Astrocyte of the hippocampus (primary cell): ENCODE data around the gene FRZB.
A peak's percentile ranks its signal among the peaks of the same experiment; 100 is the strongest.

ENCODE experiments used
- DNase-seq: peaks from one replicate; pipeline ENCODE4 v3.0.0; 2011; ENCODE audit warnings: low read depth, low spot score

The FRZB gene

DNA sequence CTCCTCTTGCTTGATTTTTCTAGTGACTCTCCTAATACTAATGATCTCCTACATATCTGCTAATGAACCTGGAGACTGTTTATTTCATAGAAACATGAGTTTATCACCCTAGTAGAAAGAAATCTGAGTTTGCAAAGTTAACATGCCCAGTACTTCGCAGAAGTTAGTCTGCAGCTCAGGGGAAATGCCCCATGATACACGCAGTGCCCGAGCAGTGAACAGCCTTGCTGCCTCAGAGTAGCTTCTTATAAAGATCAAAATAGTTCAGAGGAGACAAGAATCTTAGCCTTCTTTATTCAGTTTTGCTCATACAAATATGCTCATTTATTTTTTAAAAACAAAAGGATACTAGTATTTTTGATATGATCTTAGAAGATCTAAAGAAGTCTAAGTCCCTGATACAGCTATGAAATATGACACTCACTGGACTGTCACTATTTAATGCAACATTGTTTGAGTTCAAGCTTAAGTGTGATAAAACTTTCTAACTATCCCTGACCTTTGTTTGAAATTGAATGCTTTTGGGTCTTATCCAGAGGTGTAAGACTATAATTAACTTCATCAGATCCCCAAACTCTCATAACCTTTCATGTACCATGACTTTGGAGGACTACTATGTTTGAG is 20.5 kb downstream of the FRZB start:
- no peak for DNase-seq

DNA sequence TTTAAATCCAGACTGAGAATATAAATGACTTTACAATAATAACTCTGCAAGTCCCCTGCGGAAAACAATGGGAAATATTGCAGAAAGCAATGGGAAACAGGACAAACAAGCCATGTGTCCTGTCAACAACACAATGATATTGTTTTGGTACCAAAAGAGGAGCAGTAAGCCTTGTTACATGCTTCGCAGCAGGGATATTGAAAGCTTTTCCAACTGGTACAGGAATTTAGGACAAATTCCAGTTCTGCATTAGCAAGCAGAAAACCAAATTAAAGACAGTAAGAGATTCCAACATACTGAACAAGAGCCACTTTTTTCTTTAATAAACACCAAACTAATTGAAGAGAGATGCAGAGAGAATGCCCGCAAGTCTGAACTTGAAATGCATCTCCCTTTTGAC is 30.0 kb downstream of the FRZB start:
- no peak for DNase-seq

DNA sequence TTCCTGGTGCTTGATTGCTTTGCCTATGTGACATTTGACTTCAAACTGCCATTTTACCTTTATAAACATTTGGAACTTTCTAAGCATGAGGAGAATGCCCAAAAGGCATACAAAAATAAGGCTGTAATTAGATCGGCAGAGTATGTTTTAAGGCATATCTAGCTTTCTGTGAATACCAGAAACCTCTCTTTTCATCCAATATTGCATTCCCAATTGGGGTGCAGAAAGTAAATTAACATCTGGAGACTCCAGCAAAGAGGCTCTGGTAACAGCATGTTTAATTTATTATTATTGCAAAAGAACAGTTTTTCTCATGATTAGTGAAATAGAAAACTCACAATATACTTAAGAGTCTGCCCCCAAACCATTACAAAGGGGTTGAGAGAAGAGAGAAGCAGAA is 32.1 kb downstream of the FRZB start:
- DNase-seq = no peak

DNA sequence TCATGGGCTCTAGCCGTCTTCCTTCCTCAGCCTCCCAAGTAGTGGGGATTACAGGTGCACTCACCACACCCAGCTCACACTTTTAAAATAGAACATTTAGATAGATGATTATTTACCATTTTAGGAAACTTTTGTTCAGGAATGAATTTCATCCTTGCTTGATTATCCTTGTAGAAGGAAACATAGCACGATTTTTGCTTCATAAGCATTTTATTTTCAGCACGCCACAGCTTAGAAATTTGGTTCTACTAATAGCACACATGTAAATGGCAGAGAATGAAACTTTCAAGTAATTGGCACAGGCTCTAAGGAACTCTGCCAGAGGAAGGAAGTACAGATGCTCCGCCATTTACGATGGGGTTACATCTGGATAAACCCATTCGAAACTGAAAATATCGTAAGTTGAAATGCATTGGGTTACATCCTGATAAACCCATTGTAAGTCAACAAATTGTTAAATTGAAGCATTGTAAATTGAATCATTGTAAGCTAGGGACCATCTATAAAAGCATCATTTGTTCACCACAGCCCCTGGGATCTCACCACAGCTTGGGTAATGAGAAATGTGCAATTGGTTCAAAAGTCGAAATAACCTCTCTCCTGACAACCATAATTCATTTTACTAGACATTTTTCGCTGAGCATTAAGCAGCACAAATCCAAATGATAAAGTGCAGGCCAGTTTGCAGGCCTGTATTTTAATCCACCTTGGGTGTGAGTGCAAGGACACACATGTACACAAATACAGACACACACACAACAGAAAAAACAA is 33.2 kb downstream of the FRZB start:
- DNase-seq = no peak

DNA sequence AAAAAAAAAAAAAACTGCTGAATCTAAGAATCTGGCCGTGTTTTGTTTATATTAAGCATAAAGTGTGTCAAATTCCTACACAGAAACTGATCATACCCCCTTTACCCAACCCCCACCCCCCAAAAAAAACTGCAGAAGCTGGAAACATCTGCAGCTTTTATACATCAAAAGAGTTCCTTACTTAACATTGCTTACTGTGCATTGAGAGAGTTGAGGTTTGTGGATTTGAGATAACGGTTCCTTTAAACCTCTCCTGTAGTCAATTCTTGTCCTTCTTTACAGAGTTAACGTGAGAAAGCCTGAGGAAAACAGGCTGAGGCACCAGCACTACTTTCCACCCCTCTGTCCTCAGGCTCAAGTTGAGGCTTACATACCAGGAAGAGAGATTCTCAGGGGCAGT is 34.5 kb downstream of the FRZB start:
- DNase-seq = no peak

DNA sequence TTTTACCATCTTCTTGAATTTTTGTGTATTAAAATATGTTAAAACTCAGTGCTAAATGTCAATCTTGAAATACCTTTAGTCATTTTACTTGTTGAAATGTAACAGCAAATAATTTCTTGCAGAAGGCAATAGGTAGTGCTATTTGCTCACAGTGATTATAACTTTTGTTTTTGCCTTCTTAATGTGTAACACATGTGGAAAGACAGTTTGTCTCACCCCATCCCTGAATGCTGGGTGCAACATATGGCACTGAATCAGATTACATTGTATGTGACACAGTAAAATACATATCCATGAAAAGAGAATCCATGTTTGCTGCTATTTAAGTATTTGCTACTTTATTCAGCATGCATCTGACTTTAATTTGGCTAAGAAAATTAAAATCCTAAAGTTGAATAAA is 35.3 kb downstream of the FRZB start:
- DNase-seq = no peak

DNA sequence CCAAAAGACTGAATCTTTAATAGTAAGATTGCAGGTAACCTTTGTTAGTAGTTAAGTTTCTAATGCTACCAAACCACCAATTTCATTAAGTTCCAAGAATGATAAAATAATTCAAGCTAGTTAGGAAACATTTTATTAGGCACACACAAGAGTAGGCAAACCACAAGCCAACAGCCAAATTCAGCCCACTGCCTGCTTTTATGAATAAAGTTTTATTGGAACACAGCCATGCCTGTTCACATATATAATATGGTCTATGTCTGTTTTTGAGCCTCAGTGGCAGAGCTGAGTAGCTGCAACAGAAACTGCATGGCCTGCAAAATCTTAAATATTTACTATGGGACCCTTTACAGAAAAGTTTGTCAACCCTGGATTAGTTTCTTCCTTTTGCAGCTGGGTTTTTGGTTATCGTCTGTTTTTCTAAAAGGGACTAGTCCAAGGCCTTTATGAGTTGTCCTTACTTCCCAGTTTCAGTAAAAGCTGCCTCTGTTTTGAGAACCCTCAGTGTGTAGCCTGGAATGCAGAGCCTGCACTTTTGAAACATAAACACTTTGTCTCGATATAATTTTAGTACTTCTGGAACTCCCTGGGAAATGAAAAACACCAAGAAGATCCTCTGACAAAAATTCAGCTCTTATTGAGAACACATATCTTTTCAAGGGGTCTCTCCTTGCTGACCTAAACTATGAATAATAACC is 39.1 kb downstream of the FRZB start:
- DNase-seq = no peak

DNA sequence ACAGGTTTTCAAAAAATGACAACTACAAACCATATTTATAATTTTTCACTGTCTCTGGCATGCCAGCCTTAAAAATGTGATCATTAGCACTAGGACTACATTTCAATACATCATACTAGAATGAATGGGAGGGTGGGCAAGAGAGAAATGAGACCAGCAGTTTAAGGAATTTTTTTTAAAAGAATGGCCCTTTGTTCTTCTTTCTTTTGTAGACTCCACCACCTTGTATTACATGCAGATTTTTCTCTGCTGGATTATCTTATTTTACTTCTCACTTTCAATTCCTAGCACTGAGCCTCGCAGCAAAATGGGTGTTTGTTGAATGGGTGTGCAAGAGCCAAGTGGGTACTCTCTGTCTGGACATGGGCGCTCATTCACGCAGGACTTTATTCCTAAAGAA is 39.9 kb downstream of the FRZB start:
- DNase-seq = no peak

DNA sequence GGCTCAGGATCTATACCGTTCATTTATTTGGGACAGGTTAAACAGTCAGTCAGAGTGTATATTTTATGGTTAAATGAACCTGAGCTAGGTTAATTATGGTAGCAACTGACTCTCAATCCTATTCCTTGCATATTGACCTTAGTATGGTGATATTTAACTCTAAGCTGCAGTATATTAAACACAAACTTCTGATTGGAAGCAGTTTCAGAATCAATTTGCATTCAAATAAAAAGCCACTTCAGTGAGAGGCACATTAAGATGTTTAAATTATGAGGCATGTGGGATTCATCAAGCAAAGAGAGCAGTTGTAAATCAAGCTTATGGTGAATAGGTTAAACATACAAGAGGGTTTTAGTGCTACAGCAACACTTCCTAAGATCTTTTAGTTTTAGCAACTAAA is 40.4 kb downstream of the FRZB start:
- no peak for DNase-seq

DNA sequence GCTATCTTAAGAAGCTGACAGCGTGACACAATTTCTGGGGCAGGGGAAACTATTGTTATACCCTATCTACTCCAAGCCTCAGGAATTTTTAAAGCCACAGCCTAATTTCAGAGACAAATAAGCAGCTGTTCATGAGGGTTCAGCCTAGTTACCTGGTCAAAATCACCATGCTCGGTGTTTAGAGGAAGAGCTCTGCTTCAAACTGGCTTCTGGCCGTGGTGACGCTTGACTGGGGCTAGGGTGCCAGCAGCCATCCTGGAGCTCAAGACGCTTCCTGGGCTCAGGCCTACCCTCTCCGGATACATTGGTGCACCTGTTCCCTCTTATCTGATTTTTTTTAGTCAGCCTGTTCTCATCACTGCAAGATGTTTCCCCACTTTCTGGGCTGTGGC is 41.7 kb downstream of the FRZB start:
- DNase-seq = peak; percentile 32

DNA sequence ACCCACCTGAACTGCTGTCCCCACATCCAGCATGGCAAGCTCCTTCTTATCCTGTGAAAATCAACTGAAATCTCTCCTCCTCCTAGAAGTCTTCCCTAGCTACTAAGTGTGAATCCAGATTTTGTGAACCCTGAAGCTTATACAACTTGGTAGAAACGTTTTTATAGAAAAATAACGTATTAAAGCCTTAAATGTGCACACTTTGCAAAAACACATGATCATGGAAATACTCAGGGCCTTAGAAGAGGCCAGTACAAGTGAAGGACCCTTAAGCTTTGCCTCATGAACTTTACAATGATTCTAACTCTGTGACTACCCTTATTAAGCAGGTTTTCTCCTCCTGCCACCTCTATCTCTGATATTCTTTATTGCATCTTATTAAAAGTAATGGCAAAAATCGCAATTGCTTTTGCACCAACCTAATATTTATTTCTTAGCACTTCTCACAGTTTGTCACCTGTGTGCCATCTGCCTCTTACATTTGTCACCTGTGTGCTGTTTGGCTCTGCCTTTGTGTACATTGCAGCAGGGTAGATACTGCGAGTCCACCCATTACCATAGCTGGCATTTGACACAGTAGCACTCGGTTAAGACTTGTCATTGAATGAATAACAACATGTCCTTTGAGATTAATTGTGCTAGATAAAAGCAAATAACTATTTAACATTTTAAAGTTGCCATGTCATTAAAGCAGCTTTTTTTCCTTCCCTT is 42.2 kb downstream of the FRZB start:
- no peak for DNase-seq

DNA sequence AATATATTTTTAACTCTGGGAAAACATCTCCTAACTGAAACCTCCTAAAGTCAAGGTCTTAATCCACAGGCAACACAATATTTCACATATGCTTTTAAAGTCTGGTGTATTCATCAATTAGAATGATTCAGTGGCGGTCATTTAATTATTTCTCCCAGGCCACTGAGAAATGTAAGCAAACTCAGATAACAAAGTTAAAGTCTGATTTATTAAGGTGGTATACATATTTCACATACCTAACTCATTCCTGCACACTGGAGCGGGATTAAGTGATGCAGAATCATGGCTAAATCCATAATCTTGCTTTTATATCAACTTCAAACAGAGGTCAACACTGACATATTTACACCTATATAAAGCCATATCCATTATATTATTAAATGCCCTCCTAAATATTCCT is 43.7 kb downstream of the FRZB start:
- DNase-seq = no peak

DNA sequence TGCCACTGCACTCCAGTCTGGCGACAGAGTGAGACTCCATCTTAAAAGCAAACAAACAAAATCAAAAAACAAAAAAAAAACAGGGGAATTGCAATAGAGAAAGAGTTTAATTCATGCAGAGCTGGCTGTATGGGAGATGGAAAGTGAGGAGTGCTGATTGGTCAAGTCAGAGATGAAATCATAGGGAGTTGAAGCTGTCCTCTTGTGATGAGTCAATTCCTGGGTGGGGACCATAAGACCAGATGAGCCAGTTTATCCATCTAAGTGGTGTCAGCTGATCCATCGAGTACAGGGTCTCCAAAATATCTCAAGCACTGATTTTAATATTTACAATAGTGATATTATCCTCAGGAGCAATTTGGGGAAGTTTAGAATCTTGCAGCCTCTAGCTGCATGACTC is 45.3 kb downstream of the FRZB start:
- DNase-seq = no peak

DNA sequence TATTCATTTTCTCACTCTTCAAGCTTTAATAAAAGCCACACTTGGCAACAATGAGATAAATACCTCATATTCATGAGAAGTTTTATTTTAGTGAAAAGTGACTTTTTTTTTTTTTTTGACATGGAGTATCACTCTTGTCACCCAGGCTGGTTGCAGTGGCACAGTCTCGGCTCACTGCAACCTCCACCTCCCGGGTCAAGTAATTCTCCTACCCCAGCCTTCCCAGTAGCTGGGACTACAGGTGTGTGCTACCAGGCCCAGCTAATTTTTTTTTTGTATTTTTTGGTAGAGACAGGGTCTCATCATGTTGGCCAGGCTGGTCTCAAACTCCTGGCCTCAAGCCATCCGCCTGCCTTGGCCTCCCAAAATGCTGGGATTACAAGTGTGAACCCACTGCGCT is 47.0 kb downstream of the FRZB start:
- no peak for DNase-seq

DNA sequence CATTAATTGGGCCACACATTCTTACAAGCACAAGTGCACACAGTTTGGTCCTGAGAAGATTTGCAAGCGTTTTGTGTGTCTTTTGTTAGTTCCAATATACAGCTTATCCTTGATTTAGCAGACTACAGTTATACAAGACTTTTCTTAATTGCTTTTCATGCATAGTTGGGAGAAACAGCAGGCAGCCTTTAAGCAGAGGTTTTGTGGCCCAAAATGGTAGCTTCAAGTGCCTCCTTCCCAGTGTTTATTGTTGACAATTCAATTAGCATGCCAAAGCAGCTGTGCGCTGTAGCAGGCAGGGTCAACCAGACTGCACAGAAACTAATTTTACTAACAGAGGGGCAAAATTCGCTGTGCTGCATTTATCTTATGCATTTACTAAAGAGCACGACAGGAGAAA is 47.5 kb downstream of the FRZB start:
- DNase-seq = no peak

DNA sequence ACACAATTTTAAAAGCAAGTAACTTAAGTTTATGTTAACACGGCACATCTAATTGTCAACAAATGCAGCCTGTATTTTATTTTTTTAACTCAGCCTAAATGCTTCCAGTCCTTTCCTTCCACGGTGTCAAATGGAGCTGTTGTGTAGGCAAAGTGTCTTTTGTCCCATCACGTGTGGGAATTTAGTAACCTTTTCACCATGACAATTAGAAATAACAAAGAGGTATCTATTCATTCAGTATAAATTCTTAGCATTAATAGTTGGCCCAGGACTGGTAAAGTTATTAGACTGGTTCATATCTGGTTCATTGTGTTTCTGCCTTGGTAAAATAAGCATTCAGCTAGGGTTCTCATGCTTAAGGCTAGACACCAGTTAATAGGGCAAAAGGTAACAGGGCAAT is 47.9 kb downstream of the FRZB start:
- DNase-seq = no peak

DNA sequence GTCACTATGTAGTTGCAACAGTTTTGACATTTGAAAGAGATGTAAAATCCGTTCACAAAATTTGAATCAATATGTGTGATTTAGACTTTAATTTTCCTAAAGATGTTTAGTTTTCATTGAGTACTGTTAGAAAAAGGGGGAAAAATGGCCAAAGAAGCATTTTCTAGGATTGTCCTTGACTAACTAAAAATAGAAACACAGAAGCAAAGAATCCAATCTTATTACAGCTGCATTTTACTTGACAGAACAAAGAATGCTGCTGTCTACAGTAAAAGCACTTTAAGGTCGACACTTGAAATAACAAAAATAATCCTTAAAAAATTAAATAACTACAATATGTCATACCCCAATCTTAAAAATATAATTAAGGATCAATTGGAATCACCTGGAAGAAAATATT is 48.9 kb downstream of the FRZB start:
- DNase-seq = no peak

DNA sequence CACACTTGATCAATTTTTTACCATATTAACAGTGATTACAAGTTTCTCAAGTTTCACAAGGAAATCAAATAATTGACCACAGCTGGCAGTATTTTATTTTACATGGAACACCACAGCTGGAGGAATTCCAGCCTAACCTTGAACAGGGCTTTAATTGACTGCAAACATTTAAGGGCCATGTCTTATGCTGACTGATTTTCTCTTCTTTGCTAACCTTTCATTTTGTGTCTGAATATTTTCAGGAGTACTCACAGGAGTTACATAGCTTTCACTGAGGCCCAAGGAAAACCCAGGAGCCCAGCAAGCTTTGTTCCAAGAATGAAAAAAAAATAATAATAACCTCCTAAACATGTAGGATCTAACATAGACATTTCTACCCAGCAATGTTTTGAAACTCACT is 49.6 kb downstream of the FRZB start:
- peak; percentile 31 for DNase-seq

DNA sequence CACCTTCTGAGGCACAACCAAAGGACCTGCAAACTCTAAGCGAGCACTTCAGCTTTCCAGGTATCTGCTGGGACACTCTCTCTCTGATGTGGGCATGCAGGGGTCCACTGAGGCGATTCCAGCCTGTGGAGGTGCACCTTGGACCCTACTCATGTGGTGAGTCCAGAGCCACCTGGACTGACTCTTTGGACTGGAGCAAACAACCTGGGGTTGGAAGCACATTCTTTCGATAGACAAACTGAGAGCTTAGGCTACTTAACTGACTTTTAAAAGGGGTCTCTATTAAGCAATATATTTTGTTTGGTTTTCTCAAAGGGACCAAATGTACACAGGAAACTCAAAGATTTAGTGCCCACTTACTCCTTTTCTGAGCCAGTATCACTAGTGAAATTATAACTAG is 51.6 kb downstream of the FRZB start:
- no peak for DNase-seq

DNA sequence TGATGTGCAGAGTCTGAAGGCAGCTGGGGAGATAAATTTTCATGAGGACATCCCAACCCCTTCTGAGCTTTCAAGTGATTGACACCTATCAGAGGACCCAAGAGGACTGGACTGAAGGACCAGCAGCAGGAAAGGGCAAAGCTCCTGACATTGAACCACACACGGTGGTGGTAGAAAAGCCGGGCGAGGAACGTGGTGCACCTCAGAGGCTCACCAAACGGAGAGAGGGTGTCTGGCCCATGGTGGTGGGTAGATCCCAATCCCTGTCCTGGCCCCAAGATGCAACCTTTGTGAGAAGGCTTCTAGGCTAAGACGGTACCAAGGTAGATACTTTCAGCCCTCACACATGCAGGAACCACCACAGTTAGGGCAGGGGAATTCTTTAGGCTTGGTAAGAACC is 52.1 kb downstream of the FRZB start:
- DNase-seq = no peak

DNA sequence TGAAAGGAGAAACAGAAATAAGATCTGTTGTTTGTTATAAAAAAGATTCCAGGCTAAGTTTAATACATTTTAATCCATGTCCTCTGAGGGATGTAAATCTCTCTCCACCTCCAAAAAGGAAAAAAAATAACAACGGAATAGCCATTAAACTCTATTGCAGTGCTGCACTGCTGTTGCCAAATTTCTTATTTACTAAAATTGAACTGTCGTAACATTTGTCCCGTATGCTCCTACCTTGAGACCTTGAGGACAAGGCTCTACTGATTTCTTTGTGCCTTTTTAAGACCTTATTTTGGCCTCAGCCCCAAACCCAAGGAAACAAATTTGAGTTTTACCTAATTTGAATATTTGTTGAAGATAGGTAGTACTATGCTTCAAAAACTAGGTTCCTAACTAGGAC is 56.4 kb downstream of the FRZB start:
- no peak for DNase-seq

DNA sequence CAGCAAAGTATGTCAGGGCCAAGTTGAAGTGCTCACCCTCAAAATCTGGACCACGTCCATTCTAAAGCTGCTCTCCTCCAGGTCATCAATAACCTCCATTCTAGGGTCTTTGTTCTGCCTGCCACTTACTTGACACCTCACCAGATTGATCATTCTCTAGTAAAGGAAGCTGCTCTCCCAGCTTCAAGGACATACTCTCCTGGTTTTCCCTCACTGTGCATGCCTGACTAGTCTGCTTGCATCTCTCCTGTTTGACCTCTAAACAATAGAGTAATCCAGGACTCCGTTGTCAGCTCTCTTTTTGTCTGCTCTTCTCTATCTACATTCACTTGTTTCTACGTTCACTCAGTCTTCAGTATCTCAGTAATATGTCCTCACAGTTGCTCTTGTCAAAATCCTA is 59.1 kb downstream of the FRZB start:
- no peak for DNase-seq

DNA sequence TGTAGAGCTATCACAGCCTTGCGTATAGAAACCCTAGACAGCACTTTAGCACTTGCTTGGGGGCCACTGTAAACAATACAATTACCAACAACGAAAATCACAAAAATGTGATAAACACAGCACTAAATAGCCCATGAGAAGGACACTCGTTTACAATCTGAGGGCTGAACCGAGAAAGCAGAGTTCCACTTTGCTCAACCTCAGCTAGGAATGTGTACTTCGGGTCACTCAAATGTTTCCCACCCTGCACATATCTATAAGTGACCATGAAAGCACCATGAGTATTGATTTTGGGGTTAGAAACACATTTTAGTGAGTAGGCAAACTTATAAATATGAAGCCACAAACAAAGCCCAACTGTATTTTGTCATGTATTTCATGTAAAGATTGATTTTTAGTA is 62.3 kb downstream of the FRZB start:
- no peak for DNase-seq
